DMS79 (cell line): ENCODE data around the gene LIPC.

Experiments used
- DNase-seq: peaks from one replicate; lab custom pipeline; 2025; lab: John Stamatoyannopoulos, UW

LIPC gene

DNA sequence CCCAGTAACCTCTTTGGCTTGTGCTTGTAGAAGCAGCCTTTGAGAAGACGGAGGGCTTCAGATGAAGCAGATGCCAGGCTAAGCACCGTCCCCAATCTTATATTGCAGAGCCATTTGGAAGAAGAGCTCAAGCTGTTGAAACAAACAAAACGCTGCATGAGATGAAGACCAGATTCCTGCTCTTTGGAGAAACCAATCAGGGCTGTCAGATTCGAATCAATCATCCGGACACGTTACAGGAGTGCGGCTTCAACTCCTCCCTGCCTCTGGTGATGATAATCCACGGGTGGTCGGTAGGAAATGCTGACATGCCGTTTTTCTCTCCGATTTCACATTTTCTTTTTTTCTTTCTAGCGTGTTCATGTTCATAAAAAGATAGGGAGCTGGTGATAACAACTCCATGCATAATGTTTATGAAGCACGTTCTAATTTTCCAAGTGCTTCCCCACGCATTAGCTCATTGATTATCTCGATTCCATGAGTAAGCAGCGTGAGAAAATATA, 106.5 kb downstream of the LIPC start:
- DNase-seq, result no peak

DNA sequence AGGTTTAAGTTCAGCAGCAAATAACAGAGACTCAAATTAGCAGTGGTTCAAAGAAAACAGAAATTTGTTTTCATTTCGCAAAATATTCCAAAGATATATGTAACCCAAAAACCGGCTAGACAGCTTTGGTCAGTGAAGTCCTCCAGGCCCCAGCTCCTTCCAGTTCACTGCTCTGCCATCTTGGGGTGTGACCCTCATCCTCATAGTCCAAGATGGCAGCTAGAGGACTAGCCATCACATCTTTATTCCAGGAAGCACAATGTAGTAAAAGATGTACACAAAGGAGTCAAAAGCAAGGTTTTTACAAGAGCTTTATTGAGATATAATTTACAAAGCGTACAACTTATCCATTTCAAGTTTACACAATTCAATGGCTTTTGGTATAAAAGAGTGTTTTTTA, 107.1 kb downstream of the LIPC start:
- DNase-seq, result no peak

DNA sequence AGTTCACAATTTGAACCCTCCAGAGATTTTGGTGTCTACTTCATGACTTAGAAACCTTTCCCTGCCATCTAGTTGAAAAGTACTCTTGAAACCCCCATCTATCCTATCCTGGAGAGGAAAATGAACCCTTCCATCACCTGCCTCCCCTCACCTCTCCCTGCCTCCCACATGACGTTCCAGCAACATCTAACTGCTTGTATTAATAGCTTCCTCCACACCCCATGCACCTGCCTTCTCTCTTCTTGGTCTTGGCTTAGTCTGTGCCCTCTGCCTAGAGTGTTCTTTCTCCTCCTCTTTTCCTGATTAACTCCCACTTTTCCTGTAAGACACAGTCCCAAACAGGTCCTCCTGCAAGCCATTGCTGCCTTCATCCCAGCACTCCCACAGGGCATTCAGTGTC, 107.8 kb downstream of the LIPC start:
- no peak for DNase-seq

- DNase-seq, result no peak
These were observed 109.8 kb downstream of the LIPC start for GRCh38 chr15:58541410-58542087.

- no peak for DNase-seq
These were observed 112.0 kb downstream of the LIPC start for GRCh38 chr15:58543664-58544335.

GRCh38 chr15:58544756-58545155, 113.0 kb downstream of the LIPC start:
- DNase-seq, result no peak

DNA sequence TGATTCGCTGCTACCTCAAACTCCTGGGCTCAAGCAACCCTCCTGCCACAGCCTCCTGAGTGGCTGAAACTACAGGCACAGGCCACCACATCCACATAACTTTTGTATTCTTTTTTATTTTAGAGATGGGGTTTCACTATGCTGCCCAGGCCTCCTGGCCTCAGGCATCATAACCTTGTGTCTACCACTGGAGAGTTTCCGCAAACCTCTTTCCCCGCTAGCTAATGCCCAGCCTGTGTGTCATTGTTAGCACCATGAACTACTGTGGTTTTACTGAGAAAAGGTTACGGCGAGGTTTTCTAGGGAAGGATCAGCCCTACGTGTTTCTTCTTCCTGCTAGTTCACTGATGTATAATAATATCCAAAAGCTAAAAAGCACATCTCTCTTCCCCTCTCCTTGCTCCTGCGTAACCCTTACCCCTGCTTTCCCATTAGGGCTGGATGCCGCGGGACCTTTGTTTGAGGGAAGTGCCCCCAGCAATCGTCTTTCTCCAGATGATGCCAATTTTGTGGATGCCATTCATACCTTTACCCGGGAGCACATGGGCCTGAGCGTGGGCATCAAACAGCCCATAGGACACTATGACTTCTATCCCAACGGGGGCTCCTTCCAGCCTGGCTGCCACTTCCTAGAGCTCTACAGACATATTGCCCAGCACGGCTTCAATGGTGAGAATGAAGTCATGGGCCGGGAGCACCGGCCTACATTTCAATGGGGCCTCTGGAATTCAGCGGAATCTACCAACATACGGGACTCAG, 113.7 kb downstream of the LIPC start:
- no peak for DNase-seq

- DNase-seq, result no peak
These were observed 114.3 kb downstream of the LIPC start for GRCh38 chr15:58546066-58546591.

- DNase-seq, result no peak
These were observed 115.1 kb downstream of the LIPC start for GRCh38 chr15:58546635-58547627.

DNA sequence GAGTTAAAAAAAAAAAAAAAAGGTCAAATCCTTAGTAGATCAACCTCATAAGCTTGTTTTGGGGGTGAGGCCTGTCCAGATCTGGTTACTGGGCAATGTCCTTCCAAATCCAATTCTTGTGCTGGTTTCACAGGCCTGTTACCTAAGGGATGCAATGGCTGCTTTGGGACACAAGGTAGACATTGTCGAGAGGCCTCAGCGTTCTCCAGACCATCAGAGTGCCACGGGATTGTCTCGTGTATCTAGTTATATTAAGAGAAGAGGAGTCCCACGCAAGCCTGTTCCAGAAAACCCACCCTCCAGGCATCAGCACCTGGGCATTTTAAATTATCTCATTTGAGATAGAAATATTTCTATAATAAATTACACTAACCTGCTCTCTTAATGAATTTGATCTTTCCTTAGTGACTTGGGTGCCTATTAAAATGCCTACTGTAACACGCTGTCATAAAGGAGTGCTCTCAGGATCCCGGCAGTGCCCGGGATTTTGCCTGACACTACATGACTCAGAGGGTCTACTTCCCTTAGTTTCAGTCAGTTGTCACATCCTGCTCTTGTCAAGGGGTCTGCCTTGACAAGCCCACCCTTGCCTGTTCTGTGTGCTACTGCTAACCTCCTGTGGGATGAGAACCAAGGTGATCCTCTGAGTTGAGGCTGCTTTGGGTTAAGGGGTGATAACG, 116.0 kb downstream of the LIPC start:
- DNase-seq, result no peak

GRCh38 chr15:58548308-58549012, 116.7 kb downstream of the LIPC start:
- no peak for DNase-seq

DNA sequence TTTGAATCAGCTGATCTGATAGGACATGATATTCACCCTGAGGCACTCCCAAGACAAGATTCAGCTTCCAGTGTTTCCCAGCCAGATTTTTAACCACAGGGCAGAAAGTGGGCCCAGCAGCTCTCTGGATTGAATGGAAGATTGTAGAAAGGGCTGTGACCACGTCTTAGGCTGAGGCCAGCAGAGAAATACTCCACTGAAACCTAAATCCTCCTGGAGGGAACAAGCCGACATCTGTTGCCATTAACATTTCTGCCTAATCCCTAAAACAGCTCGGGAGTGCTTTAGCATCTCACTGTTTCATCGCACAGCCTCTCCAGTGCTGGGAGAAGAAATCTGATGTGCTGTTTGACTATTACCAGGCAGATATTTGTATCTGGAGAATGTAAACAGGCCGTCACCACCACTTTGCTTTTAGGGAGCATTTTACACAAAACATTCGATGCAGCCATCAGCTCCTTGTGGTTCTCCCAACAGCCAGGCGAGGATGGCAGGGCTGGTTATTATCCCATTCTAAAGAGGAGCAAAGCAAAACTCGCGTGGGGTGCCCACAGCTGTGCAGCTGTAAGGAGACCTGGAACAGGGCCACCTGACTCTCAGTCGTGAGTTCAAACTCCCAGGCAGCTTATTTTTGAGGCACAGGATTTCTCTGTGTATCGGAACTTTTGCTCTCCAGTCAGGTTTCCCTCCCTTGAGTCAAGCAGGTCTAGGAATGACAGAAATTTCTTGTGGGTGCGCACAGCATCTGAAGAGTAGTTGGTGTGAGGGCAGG, 117.4 kb downstream of the LIPC start:
- DNase-seq, result no peak

DNA sequence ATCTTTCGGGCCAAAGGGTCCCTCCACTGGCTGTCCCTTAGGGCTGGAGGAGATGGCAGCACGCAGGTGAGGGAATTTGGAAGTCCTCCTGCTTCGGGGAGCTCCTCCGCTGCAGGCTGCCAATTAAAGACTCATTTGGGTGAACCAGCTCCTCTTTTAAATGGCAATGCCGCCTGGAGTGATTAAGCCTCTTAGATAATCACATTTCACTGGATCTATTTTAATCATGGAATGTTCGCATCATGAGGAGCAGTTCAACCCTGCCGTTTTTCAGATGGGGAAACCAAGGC, 117.9 kb downstream of the LIPC start:
- DNase-seq, result no peak

DNA sequence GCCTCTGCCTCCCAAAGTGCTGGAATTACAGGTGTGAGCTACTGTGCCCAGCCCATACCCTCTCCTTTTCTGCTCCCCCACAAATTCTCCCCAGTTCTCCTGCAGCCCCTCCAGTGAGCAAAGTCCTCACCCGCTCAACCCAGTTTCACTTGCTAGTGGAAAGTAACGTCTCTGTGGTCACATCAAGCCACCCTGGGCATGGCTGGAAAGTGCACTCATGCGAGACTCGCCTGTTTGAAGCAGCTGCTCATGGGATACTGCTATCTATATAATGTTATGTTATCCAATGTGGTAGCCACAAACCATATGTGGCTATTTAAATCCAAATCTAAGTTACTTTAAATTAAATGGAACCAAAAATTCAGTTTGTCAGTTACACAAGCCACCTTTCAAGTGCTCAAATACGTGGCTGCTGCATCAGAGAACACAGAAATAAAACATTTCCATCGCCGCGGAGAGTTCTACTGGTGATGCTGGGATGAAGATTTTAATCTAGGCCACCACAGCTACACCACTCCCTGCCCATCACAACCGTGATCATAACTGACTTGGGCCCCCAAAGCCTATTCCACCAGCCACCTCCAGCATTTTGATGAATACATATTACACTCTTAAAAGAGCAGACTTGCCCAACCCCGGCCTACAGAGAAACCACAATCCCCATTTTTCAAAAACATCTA, 119.4 kb downstream of the LIPC start:
- no peak for DNase-seq

DNA sequence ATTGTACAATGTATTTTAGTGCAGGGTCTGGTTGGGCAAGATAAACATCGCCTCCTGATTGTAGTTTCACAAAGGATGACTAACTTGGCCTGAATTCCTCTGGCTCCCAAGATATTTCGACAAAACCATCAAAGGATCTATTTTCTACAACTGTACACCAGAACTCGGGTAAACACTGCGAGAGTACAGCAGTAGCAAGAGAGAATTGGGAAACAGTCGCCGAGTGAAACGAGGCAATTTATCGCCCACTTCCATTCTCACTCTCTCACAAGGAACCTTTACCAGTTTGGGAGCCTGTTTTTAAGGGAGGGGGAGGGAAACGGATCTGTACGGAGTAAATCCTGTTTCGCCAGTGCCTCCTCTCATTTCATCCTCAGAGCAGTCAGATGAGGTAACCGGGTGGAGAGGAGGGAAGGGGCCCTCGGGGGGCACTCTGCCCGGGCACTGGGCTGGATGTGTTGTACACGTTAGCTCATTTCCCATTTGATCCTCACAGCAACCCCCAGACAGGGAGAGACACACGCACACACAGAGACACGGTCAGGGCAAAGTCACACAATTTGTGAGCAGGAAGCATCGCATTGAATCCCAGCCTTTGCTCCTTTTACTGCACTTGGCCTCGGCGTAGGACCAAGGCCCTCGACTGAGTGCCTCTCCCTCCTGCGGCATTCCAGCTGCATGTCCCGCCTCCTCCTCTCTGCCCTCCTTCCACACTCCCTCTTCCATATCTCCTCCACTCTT, 120.1 kb downstream of the LIPC start:
- DNase-seq, result no peak

GRCh38 chr15:58552505-58553364, 120.9 kb downstream of the LIPC start:
- DNase-seq, result no peak

- no peak for DNase-seq
These were observed 121.7 kb downstream of the LIPC start for GRCh38 chr15:58553365-58553918.
